Keratinocyte (primary cell): ENCODE results near the gene DPP9. TPM values are rescaled to one million over a fixed set of nuclear protein-coding genes. Genes with fewer than 3 reads are reported as not detected.

ENCODE experiments used
- DNase-seq: peaks from one replicate; pipeline ENCODE4 v3.0.0-alpha.2; 2011; ENCODE audit warnings: low read depth, missing footprints, low spot score
- FAIRE-seq: peaks from 2 replicates; lab custom pipeline; 2011; peaks lifted over from hg19 to GRCh38; lab: Jason Lieb, UNC
- H2AFZ ChIP-seq: 2 replicates; pipeline ENCODE4 v1.6.0; 2012; ENCODE audit warnings: low read length, control low read depth, inconsistent platforms; ENCODE audit not compliant: control insufficient read depth
- H3K27ac ChIP-seq: 2 replicates; pipeline ENCODE4 v1.5.1; 2011; ENCODE audit warnings: low read length; ENCODE audit not compliant: control insufficient read depth, insufficient read depth
- H3K27me3 ChIP-seq: 3 replicates; pipeline ENCODE4 v1.6.0; 2011; ENCODE audit warnings: low read length; ENCODE audit not compliant: control insufficient read depth, insufficient read depth; ENCODE audit errors: extremely low read depth
- H3K36me3 ChIP-seq, 2 experiments: 2 replicates in 1 of 2; 3 replicates in 1 of 2; pipeline ENCODE4 v1.5.1; 2011; ENCODE audit warnings: low read length in 2 of 2, mild to moderate bottlenecking in 1 of 2; ENCODE audit not compliant: control insufficient read depth in 2 of 2, insufficient read depth in 2 of 2; ENCODE audit errors: extremely low read depth in 1 of 2
- H3K4me1 ChIP-seq: 3 replicates; pipeline ENCODE4 v1.5.1; 2011; ENCODE audit warnings: low read length; ENCODE audit not compliant: control insufficient read depth, insufficient read depth; ENCODE audit errors: extremely low read depth
- H3K4me2 ChIP-seq: 3 replicates; pipeline ENCODE4 v1.6.0; 2011; ENCODE audit warnings: low read depth, low read length; ENCODE audit not compliant: control insufficient read depth, insufficient read depth; ENCODE audit errors: extremely low read depth
- H3K4me3 ChIP-seq, 3 experiments: fragments of 200-600 bp in 1 of 3; sonication (generic) in 1 of 3; 2 replicates in 2 of 3; 3 replicates in 1 of 3; pipeline ENCODE4 v1.5.1; 2011 to 2016; ENCODE audit warnings: low read length in 3 of 3, mild to moderate bottlenecking in 3 of 3, control low read depth in 2 of 3, inconsistent platforms in 1 of 3, low read depth in 1 of 3, mixed read lengths in 1 of 3, mixed run types in 1 of 3, moderate library complexity in 1 of 3; ENCODE audit not compliant: control insufficient read depth in 2 of 3, insufficient read depth in 2 of 3; ENCODE audit errors: extremely low read depth in 1 of 3
- H3K79me2 ChIP-seq: 2 replicates; pipeline ENCODE4 v1.6.0; 2012; ENCODE audit warnings: low read length; ENCODE audit not compliant: control insufficient read depth, insufficient read depth
- H3K9ac ChIP-seq: 3 replicates; pipeline ENCODE4 v1.6.0; 2011; ENCODE audit warnings: low read length; ENCODE audit not compliant: control insufficient read depth, insufficient read depth; ENCODE audit errors: extremely low read depth
- H3K9me1 ChIP-seq: 3 replicates; pipeline ENCODE4 v1.6.0; 2011; ENCODE audit warnings: low read length; ENCODE audit not compliant: control insufficient read depth, insufficient read depth; ENCODE audit errors: extremely low read depth
- H3K9me3 ChIP-seq: 2 replicates; pipeline ENCODE4 v1.5.1; 2012; ENCODE audit warnings: low read depth, low read length; ENCODE audit not compliant: control insufficient read depth
- H4K20me1 ChIP-seq: 3 replicates; pipeline ENCODE4 v1.6.0; 2011; ENCODE audit warnings: low read length; ENCODE audit not compliant: control insufficient read depth, insufficient read depth; ENCODE audit errors: extremely low read depth
- CTCF ChIP-seq, 3 experiments: IDR thresholded peaks in 1 of 3; conservative IDR thresholded peaks in 1 of 3; optimal IDR thresholded peaks in 1 of 3; 2 replicates in 2 of 3; 3 replicates in 1 of 3; pipeline versions ENCODE3 to v1.5.1; 2011; ENCODE audit warnings: low read length in 3 of 3, mild to moderate bottlenecking in 3 of 3, moderate library complexity in 2 of 3, control low read depth in 1 of 3, inconsistent platforms in 1 of 3; ENCODE audit not compliant: insufficient read depth in 2 of 3; ENCODE audit errors: extremely low read depth in 1 of 3
- EZH2 ChIP-seq: IDR thresholded peaks from one replicate; pipeline ENCODE4 v1.6.1; 2012; ENCODE audit warnings: inconsistent platforms, mild to moderate bottlenecking, low read length, moderate library complexity
- dilution Hi-C: fragments of 300-500 bp; cut with MboI; formaldehyde crosslinking; loops from one replicate; pipeline ENCODE4 v1.7.0; 2020; ENCODE audit warnings: low sequenced_read_pairs; ENCODE audit not compliant: extremely low pct_ligation_motif_present
- polyA plus RNA-seq, 5 experiments: library from polyadenylated mRNA; depleted of rRNA in 3 of 5; stranded (reverse) in 3 of 5; stranded (forward) in 1 of 5; unstranded in 1 of 5; fragments of >200 nt; gene quantifications; 1 replicate in 1 of 5; 2 replicates in 3 of 5; 3 replicates in 1 of 5; pipeline versions ENCODE4 v1.2.1 to v1.2.3, GENCODE V29; 2011 to 2012; ENCODE audit warnings: missing spikeins in 2 of 5, low read depth in 1 of 5, low replicate concordance in 1 of 5

Gene DPP9
- polyA plus RNA-seq, 1 donor (not counting 4 experiments of a cell fraction or from before 2014, with no cell fraction given), result 19.2 TPM

- H3K4me2 ChIP-seq, result no peak overlapping the region
- H3K9ac ChIP-seq, result no peak overlapping the region
- no peaks in the 10 kb centered on the region for H3K9me1 ChIP-seq
- peaks cover 42% of the 10 kb centered on the region for H3K4me1 ChIP-seq
- peaks cover 10% of the 10 kb centered on the region for H3K79me2 ChIP-seq
- no peak for TF ChIP-seq CTCF (optimal IDR thresholded peaks at IDR 0.05 in 1 of 3, IDR thresholded peaks at IDR 0.05 in 1 of 3, conservative IDR thresholded peaks at IDR 0.05 in 1 of 3; ENCODE audit: extremely low read depth in 1 of 3, insufficient read depth in 2 of 3, low read length in 3 of 3)
- TF ChIP-seq EZH2, result no peak
- no peak for DNase-seq
- dilution Hi-C loops, result no loop called here
- no peak for FAIRE-seq
- no peak overlapping the region for H2AFZ ChIP-seq
- H3K9me3 ChIP-seq, result no peaks in the 10 kb centered on the region
- H3K36me3 ChIP-seq, result peaks cover 53 to 62% of the 10 kb centered on the region in 2 experiments
- H3K27ac ChIP-seq, result peak overlapping the region; percentile 86
- no peaks in the 10 kb centered on the region for H3K27me3 ChIP-seq
- H3K4me3 ChIP-seq, result no peak overlapping the region
- H4K20me1 ChIP-seq, result no peaks in the 10 kb centered on the region
Measured at GRCh38 chr19:4692251-4693077, 31.2 kb downstream of the DPP9 start.

DNA sequence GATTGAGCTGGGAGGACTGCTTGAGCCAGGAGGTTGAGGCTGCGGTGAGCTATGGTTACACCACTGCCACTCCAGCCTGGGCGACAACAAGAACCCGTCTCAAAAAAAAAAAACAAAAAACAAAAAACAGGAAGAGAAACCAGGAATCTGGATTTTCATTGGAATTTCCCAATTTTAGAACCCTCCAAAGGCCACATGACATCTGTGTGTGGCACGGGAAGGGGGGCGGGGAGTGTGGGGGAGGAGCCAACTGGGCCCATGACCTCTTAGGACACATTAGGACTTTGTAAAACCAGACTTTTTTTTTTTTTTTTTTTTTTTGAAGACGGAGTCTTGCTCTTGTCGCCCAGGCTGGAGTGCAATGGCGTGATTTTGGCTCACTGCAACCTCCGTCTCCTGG, 32.3 kb downstream of the DPP9 start:
- H3K36me3 ChIP-seq, result peaks cover 56 to 72% of the 10 kb centered on the region in 2 experiments
- no peak for FAIRE-seq

More for the DNA sequence above, 32.3 kb downstream of the DPP9 start:
- Histone ChIP-seq H3K9me3 (no peaks in the 10 kb centered on the region), H3K27ac (no peak overlapping the region), H2AFZ (no peak overlapping the region), H3K27me3 (no peaks in the 10 kb centered on the region), H3K4me3 (no peak overlapping the region), H3K4me1 (peaks cover 31% of the 10 kb centered on the region), H3K9ac (no peak overlapping the region), H3K4me2 (no peak overlapping the region), H4K20me1 (no peaks in the 10 kb centered on the region), H3K79me2 (peaks cover 10% of the 10 kb centered on the region), H3K9me1 (no peaks in the 10 kb centered on the region)
- TF ChIP-seq EZH2, result no peak
- TF ChIP-seq CTCF (optimal IDR thresholded peaks at IDR 0.05 in 1 of 3, IDR thresholded peaks at IDR 0.05 in 1 of 3, conservative IDR thresholded peaks at IDR 0.05 in 1 of 3; ENCODE audit: extremely low read depth in 1 of 3, insufficient read depth in 2 of 3, low read length in 3 of 3), result no peak
- dilution Hi-C loops, result no loop called here
- no peak for DNase-seq
